Lower lobe of right lung (tissue), 2 donors: Measurements from ENCODE around the gene TRIOBP. TPM values are rescaled to one million over a fixed set of nuclear protein-coding genes. Genes with fewer than 3 reads are reported as not detected.

Source experiments
- ATAC-seq, 2 donors: fragments of 200-7000 bp; cut with Tn5 transposase; one replicate each; pipeline ENCODE4 v1.9.1; 2020 to 2022; ENCODE audit warnings: mild to moderate bottlenecking in 2 of 2, moderate library complexity in 2 of 2
- DNase-seq: peaks from one replicate; pipeline ENCODE4 v3.0.0-alpha.2; 2020
- H3K27ac ChIP-seq: fragments of 200-600 bp; one replicate; pipeline ENCODE4 v1.8.0; 2022
- H3K27me3 ChIP-seq: fragments of 200-600 bp; one replicate; pipeline ENCODE4 v1.8.0; 2022; ENCODE audit warnings: low read depth
- H3K36me3 ChIP-seq: fragments of 200-600 bp; one replicate; pipeline ENCODE4 v1.8.0; 2022; ENCODE audit warnings: mild to moderate bottlenecking
- H3K4me1 ChIP-seq: fragments of 200-600 bp; one replicate; pipeline ENCODE4 v1.8.0; 2022
- H3K4me3 ChIP-seq: fragments of 200-600 bp; one replicate; pipeline ENCODE4 v1.8.0; 2022; ENCODE audit warnings: mild to moderate bottlenecking
- H3K9me3 ChIP-seq: fragments of 200-600 bp; one replicate; pipeline ENCODE4 v1.8.0; 2022
- CTCF ChIP-seq: fragments of 200-600 bp; IDR thresholded peaks from one replicate; pipeline ENCODE4 v1.8.0; 2022; ENCODE audit warnings: antibody characterized with exemption, mild to moderate bottlenecking
- intact Hi-C: fragments of 100-400 bp; cut with DNase I; formaldehyde crosslinking; loops from one replicate; pipeline ENCODE4 v1.11.0; 2022
- total RNA-seq: library from RNA; stranded (reverse); fragmentation: NEBNext Ultra II Directional; extraction: Animal tissue kit (Norgen Biotek cat#: 25700); gene quantifications from one replicate; pipeline ENCODE4 v1.2.1, GENCODE V29; 2021
- donor health status: DM: no; HTN: yes; CAD: no; lungs with severe emphysema.

Gene TRIOBP
- total RNA-seq, 1 donor from 2014 or later, result 78.8 TPM

DNA sequence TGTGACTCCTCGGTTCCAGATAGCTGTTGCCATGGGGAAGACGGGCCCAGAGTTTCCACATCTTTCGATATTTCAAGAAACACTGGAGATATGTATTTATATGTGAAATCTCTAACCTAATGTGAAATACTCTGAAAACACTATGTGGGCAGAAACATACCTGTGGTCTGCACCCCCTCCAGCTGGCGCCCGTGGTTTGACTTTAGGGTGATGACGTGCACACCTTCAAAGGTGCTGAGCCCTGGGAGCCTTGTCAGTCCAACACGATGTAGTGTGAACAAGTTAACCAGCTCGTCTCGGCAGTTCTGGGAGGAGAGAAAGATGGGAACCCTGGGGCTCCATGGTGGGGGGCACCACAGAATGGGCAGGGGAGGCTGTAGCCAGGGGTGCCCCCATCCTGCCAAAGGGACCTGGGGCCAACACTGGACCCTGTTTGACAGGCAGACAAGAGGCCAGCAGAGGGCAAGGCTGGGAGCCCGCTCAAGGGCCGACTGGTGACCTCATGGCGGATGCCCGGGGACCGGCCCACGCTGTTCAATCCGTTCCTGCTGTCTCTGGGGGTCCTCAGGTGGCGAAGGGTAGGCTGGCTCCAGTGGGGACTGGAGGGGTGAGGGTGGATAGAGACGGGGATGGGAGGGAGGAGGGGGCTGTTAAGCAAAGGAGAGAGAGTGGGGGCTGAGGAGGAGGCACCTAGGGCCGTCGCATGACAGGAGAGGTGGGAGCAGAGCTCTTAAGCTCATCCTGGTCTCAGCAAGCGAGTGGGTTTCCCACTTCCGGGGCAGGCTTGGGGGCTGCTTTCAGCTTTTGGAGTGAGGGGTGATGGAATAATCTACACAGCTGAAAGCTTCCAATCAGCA is 43.8 kb downstream of the TRIOBP start:
- no peak for TF ChIP-seq CTCF
- Histone ChIP-seq H3K27ac (peak overlapping the region; percentile 27), H3K27me3 (no peaks in the 10 kb centered on the region), H3K9me3 (no peaks in the 10 kb centered on the region), H3K4me1 (peaks cover 40% of the 10 kb centered on the region), H3K4me3 (no peak overlapping the region), H3K36me3 (no peaks in the 10 kb centered on the region)
- ATAC-seq (no peak), DNase-seq (no peak)
- intact Hi-C loops, result no loop called here

DNA sequence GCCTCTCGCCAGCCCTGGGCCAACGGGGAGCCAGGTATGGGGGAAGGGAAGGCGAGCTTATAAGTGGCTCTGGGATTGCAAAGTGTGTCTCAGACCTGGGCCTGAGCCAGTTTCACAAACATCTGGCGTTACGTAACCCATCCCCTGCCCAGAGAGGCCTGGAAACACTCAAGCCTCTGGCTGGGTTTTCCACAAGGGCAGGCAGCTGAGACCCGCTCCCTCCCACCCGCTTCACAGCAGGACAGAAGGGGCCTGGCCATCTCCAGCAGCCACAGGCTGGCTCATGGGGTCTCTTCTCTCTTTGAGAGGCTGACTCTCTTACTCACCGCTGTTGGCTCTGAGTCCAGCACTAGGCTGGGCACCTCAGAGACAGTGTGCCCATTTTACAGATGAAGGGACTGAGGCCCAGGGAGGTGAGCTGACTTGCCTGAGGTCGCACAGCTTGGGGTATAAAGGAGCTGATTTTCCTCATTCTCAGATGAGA is 44.5 kb downstream of the TRIOBP start:
- DNase-seq, result peak; percentile 82
- peaks cover 40% of the 10 kb centered on the region for H3K4me1 ChIP-seq
- intact Hi-C loops, result no loop called here

DNA sequence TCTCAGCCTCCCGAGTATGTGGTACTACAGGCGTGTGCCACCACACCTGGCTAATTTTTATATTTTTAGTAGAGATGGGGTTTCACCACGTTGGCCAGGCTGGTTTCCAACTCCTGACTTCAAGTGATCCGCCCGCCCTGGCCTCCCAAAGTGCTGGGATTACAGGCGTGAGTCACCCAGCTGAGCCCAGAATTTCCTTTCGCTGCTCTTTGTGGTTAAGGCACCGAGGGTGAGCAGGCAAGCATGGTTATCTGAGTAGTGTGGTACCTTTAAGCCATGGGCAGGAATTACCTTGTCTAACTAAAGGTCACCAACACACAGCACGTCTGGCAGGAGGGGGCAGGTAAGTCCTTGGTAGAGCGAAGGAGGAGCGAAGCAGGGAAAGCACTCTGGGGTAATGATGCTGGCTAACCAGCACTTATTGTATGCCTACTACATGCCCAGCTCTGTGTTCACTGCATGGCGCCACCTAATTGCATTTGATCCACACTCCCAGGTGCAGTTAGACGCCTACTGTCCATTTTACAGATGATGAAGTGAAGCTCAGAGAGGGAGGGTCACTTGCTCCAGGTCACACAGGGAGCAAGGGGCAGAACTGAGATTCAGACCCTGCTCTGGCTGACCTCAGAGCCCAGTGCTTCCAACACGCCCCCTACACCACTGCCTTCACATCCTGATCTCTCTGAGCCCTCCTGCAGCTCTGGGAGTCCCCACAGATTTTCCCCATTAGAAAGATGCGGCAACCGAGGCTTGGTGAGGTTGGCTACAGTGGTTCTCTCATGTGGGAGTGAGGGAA is 45.7 kb downstream of the TRIOBP start:
- peaks cover 48% of the 10 kb centered on the region for H3K4me1 ChIP-seq
- no peaks in the 10 kb centered on the region for H3K27me3 ChIP-seq
- no peaks in the 10 kb centered on the region for H3K9me3 ChIP-seq
- DNase-seq, result no peak
- no peak for ATAC-seq
- intact Hi-C loops, result no loop called here
- peak overlapping the region; percentile 36 for H3K27ac ChIP-seq
- TF ChIP-seq CTCF, result no peak
- no peaks in the 10 kb centered on the region for H3K36me3 ChIP-seq
- H3K4me3 ChIP-seq, result no peak overlapping the region

More for the DNA sequence above, 44.5 kb downstream of the TRIOBP start:
- no peak for TF ChIP-seq CTCF
- peak; percentile 65 to 69 for ATAC-seq
- Histone ChIP-seq H3K9me3 (no peaks in the 10 kb centered on the region), H3K36me3 (no peaks in the 10 kb centered on the region), H3K27ac (peak overlapping the region; percentile 27), H3K27me3 (no peaks in the 10 kb centered on the region), H3K4me3 (no peak overlapping the region)

DNA sequence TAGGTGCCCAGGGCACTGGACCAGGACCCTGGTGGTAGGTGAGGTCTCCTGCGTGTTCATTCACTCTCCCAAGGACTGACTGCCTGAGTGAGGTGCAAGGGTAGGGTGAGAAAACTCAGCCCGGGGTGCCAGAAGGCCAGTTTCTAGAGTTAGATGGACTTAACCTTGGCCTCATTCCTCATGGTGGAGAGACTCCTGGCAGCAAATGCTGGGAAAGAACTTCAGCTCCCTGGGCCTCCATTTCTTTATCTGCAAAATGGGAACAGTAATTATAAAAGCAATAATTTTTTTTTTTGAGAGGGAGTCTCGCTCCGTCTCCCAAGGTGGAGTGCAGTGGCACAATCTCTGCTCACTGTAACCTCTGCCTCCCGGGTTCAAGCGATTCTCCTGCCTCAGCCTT is 47.7 kb downstream of the TRIOBP start:
- peaks cover 64% of the 10 kb centered on the region for H3K4me1 ChIP-seq
- H3K9me3 ChIP-seq, result no peaks in the 10 kb centered on the region
- ATAC-seq (no peak), DNase-seq (no peak)
- H3K27me3 ChIP-seq, result no peaks in the 10 kb centered on the region
- H3K4me3 ChIP-seq, result no peak overlapping the region
- no peaks in the 10 kb centered on the region for H3K36me3 ChIP-seq
- H3K27ac ChIP-seq, result no peak overlapping the region
- intact Hi-C loops, result no loop called here
- TF ChIP-seq CTCF, result no peak

DNA sequence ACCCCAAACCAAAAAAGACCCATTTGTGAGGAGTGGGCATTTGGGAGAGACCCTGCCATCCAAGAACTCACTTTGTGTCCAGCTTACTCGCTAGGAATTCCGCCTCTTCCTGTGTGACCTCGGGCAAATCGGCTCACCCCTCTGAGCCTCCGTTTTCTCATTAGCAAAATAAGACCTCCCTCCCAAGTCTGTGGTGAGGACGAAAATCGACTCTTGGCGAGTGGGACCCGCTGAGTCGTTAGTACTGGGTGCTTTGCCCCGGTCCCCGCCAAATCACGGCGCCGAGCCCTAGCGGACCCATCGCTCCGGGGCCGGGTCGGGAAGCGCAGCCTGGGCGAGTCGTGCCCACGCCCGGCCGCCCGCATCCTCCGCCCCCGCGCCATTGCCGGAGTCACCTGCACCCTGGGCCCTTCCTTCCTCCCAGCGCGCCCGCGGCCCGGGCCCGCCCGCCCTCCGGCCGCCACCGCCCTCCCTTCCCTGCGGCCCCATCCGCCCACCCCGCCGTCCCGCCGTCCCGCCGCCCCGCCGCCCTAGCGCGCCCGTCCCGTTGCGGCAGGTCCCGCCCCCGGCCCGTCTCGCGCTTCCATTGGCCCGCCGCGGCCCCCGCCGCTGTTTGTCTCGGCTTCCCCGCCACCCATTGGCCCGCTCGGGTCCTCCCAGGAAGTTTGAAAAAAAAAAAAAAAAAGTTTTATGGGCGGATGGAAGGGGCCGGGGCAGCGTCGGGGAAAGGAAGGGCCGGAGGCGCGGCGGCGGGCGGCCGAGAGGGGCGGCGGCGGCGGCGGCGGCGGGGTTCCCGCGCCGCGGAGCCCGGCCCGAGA is 48.9 kb downstream of the TRIOBP start:
- ATAC-seq, result peak; percentile 85 to 86
- Histone ChIP-seq H3K9me3 (no peaks in the 10 kb centered on the region), H3K27me3 (no peaks in the 10 kb centered on the region), H3K4me3 (peak overlapping the region; percentile 97), H3K27ac (peak overlapping the region; percentile 94), H3K36me3 (no peaks in the 10 kb centered on the region), H3K4me1 (peaks cover 64% of the 10 kb centered on the region)
- TF ChIP-seq CTCF, result no peak
- intact Hi-C loops, result no loop called here
- DNase-seq, result peak; percentile 96
